ENCODE data around the gene DEPP1.
A peak's percentile ranks its signal among the peaks of the same experiment; 100 is the strongest.

DEPP1 gene

GRCh38 chr10:45004661-45005060 lies 26.1 kb upstream of the DEPP1 start:
- no peak for DNase-seq (ENCODE audit: low read depth in 1 of 2, low spot score in 1 of 2)
- Histone ChIP-seq H3K27me3 (ENCODE audit: insufficient read depth, poor library complexity, severe bottlenecking) (no peaks in the 10 kb centered on the region), H3K4me3 (replicated peaks; ENCODE audit: insufficient read depth, low read length) (no peak overlapping the region), H3K27ac (replicated peaks) (no peak overlapping the region)
- TF ChIP-seq CTCF (IDR thresholded peaks at IDR 0.05; ENCODE audit: insufficient read depth, low read length): no peak
- no peak for TF ChIP-seq POLR2AphosphoS5 (IDR thresholded peaks at IDR 0.05; ENCODE audit: low read depth)
- TF ChIP-seq REST (IDR thresholded peaks at IDR 0.05; ENCODE audit: insufficient replicate concordance, low read depth): no peak
- TF ChIP-seq SPI1 (IDR thresholded peaks at IDR 0.05; ENCODE audit: borderline replicate concordance, low read depth): no peak
- no peak for TF ChIP-seq GABPA (IDR thresholded peaks at IDR 0.05; ENCODE audit: low read depth)

GRCh38 chr10:45003432-45004000 lies 24.9 kb upstream of the DEPP1 start:
- no peak for TF ChIP-seq GABPA (IDR thresholded peaks at IDR 0.05; ENCODE audit: low read depth)
- no peak for TF ChIP-seq CTCF (IDR thresholded peaks at IDR 0.05; ENCODE audit: insufficient read depth, low read length)
- TF ChIP-seq REST (IDR thresholded peaks at IDR 0.05; ENCODE audit: insufficient replicate concordance, low read depth): no peak
- no peak for TF ChIP-seq POLR2AphosphoS5 (IDR thresholded peaks at IDR 0.05; ENCODE audit: low read depth)
- TF ChIP-seq SPI1 (IDR thresholded peaks at IDR 0.05; ENCODE audit: borderline replicate concordance, low read depth): no peak
- H3K27me3 ChIP-seq (ENCODE audit: insufficient read depth, poor library complexity, severe bottlenecking): no peaks in the 10 kb centered on the region
- DNase-seq (ENCODE audit: low read depth in 1 of 2, low spot score in 1 of 2): no peak
- no peak overlapping the region for H3K27ac ChIP-seq (replicated peaks)
- no peak overlapping the region for H3K4me3 ChIP-seq (replicated peaks; ENCODE audit: insufficient read depth, low read length)

DNA sequence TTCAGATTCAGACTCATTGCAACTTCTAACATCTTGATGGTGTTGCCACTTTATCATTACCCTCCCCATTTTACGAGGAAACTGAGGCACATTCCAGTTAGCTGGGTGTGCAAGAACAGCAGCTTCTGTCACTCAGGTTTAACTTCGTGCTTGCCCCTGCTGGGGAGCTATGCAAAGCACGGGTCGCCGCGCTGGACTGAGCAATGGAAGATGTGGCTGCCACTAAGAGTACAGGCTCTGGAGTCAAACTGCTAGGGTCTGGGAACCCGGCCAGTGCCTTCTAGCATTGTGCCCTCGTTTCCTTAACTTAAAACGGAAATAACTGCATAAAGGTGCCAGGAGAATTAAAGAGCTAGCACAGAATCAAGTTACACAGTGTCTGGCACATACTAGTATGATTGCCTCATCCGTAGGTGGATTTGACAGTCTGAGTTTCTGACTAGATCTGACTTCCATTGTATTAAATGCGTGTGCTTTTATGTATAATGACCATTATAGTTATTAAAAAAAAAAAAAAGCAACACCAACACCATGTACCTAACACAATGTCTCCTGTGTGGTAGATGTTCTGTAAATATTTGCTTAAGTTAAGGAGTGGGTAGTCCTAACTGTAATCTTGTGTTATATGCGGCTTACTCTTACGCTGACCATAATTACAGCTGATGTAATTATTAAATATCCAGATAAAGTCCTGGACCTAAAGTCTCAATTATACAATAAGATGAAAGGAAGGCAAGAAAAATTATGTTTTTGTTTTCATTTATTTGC lies 23.0 kb upstream of the DEPP1 start:
- no peaks in the 10 kb centered on the region for H3K27me3 ChIP-seq (ENCODE audit: insufficient read depth, poor library complexity, severe bottlenecking)
- peak overlapping the region; percentile 46 for H3K4me3 ChIP-seq (replicated peaks; ENCODE audit: insufficient read depth, low read length)
- peak overlapping the region; percentile 59 for H3K27ac ChIP-seq (replicated peaks)
- TF ChIP-seq GABPA (IDR thresholded peaks at IDR 0.05; ENCODE audit: low read depth): no peak
- no peak for TF ChIP-seq POLR2AphosphoS5 (IDR thresholded peaks at IDR 0.05; ENCODE audit: low read depth)
- TF ChIP-seq SPI1 (IDR thresholded peaks at IDR 0.05; ENCODE audit: borderline replicate concordance, low read depth): no peak
- TF ChIP-seq CTCF (IDR thresholded peaks at IDR 0.05; ENCODE audit: insufficient read depth, low read length): no peak
- TF ChIP-seq REST (IDR thresholded peaks at IDR 0.05; ENCODE audit: insufficient replicate concordance, low read depth): no peak
- DNase-seq (ENCODE audit: low read depth in 1 of 2, low spot score in 1 of 2): peak in 1 of 2 experiments; percentile 47

Measured in HL-60 (cell line).